ENCODE results near the gene SGO1.

SGO1 gene

GRCh38 chr3:20123131-20123652 lies 62.8 kb downstream of the SGO1 start:
- TF ChIP-seq POLR2AphosphoS5 (IDR thresholded peaks at IDR 0.05; ENCODE audit: low read depth, low read length) = no peak
- TF ChIP-seq FOXP2 (optimal IDR thresholded peaks at IDR 0.05; ENCODE audit: borderline replicate concordance, extremely low read depth, extremely low read length, insufficient read depth) = no peak
- TF ChIP-seq SIN3A (IDR thresholded peaks at IDR 0.05; ENCODE audit: borderline replicate concordance, insufficient read depth, low read length) = no peak
- TF ChIP-seq, protein P1, sequence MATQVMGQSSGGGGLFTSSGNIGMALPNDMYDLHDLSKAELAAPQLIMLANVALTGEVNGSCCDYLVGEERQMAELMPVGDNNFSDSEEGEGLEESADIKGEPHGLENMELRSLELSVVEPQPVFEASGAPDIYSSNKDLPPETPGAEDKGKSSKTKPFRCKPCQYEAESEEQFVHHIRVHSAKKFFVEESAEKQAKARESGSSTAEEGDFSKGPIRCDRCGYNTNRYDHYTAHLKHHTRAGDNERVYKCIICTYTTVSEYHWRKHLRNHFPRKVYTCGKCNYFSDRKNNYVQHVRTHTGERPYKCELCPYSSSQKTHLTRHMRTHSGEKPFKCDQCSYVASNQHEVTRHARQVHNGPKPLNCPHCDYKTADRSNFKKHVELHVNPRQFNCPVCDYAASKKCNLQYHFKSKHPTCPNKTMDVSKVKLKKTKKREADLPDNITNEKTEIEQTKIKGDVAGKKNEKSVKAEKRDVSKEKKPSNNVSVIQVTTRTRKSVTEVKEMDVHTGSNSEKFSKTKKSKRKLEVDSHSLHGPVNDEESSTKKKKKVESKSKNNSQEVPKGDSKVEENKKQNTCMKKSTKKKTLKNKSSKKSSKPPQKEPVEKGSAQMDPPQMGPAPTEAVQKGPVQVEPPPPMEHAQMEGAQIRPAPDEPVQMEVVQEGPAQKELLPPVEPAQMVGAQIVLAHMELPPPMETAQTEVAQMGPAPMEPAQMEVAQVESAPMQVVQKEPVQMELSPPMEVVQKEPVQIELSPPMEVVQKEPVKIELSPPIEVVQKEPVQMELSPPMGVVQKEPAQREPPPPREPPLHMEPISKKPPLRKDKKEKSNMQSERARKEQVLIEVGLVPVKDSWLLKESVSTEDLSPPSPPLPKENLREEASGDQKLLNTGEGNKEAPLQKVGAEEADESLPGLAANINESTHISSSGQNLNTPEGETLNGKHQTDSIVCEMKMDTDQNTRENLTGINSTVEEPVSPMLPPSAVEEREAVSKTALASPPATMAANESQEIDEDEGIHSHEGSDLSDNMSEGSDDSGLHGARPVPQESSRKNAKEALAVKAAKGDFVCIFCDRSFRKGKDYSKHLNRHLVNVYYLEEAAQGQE (IDR thresholded peaks at IDR 0.05; ENCODE audit: insufficient read depth in 1 of 2, low read depth in 2 of 2, low read length in 2 of 2) = no peak

- no peak for TF ChIP-seq SIN3A (IDR thresholded peaks at IDR 0.05; ENCODE audit: borderline replicate concordance, insufficient read depth, low read length)
- TF ChIP-seq TAF1 (IDR thresholded peaks at IDR 0.05; ENCODE audit: borderline replicate concordance, insufficient read depth, low read length) = no peak
- no peak for TF ChIP-seq POLR2AphosphoS5 (IDR thresholded peaks at IDR 0.05; ENCODE audit: low read depth, low read length)
- no peak for TF ChIP-seq FOXP2 (optimal IDR thresholded peaks at IDR 0.05; ENCODE audit: borderline replicate concordance, extremely low read depth, extremely low read length, insufficient read depth)
- TF ChIP-seq, protein P1 (IDR thresholded peaks at IDR 0.05; ENCODE audit: insufficient read depth in 1 of 2, low read depth in 2 of 2, low read length in 2 of 2) = no peak
These were observed 64.9 kb downstream of the SGO1 start for GRCh38 chr3:20121088-20121487.

Measured in PFSK-1 (cell line).